Measurements from ENCODE around the gene ZFAND3.

GRCh38 chr6:37798436-37799262 is 20.9 kb upstream of the ZFAND3 start:
- TF ChIP-seq EP300 (IDR thresholded peaks at IDR 0.05): no peak
- no peak for TF ChIP-seq CTCF (IDR thresholded peaks at IDR 0.05)

Measured in stomach (tissue), 4 donors.